ENCODE measurements around the gene SLC38A10. TPM values are rescaled to one million over a fixed set of nuclear protein-coding genes. Genes with fewer than 3 reads are reported as not detected.

Gene SLC38A10
- polyA plus RNA-seq, 1 donor from 2014 or later = 37.4 TPM

- H3K9me2 ChIP-seq (ENCODE audit: insufficient read depth, low read length) = no peaks in the 10 kb centered on the region
- H3K4me2 ChIP-seq (ENCODE audit: low read length) = no peak overlapping the region
- no peaks in the 10 kb centered on the region for H3K36me3 ChIP-seq (ENCODE audit: insufficient read depth, low read length)
- no peak overlapping the region for H3K27ac ChIP-seq (ENCODE audit: low read length)
- H3K79me2 ChIP-seq (replicated peaks; ENCODE audit: insufficient read depth, low read length) = no peaks in the 10 kb centered on the region
- no peaks in the 10 kb centered on the region for H4K20me1 ChIP-seq (ENCODE audit: insufficient read depth)
- no peak overlapping the region for H3K4me3 ChIP-seq (ENCODE audit: low read length)
- TF ChIP-seq TAF1 (IDR thresholded peaks at IDR 0.05; ENCODE audit: low read depth) = no peak
- no peak for TF ChIP-seq POLR2AphosphoS5 (IDR thresholded peaks at IDR 0.05)
- TF ChIP-seq CTCF (IDR thresholded peaks at IDR 0.05; ENCODE audit: poor library complexity, severe bottlenecking) = no peak
- TF ChIP-seq SMC3 (conservative IDR thresholded peaks at IDR 0.05; ENCODE audit: poor library complexity) = no peak
- TF ChIP-seq REST (IDR thresholded peaks at IDR 0.05; ENCODE audit: borderline replicate concordance) = no peak
- TF ChIP-seq EZH2 (IDR thresholded peaks at IDR 0.05; ENCODE audit: borderline replicate concordance, insufficient read depth, low read length, poor library complexity, severe bottlenecking) = no peak
- TF ChIP-seq RAD21 (conservative IDR thresholded peaks at IDR 0.05) = no peak
- TF ChIP-seq MXI1 (conservative IDR thresholded peaks at IDR 0.05; ENCODE audit: poor library complexity, severe bottlenecking) = no peak
- no peak for TF ChIP-seq EP300 (conservative IDR thresholded peaks at IDR 0.05; ENCODE audit: poor library complexity, severe bottlenecking)
- no peak overlapping the region for H2AFZ ChIP-seq (ENCODE audit: low read depth, low read length)
- no peaks in the 10 kb centered on the region for H3K9me3 ChIP-seq (ENCODE audit: low read length)
- no peaks in the 10 kb centered on the region for H3K27me3 ChIP-seq (ENCODE audit: insufficient read depth, low read depth, low read length)
- no peaks in the 10 kb centered on the region for H3F3A ChIP-seq (ENCODE audit: insufficient read depth, low read length, poor library complexity, severe bottlenecking)
- H3K9ac ChIP-seq (ENCODE audit: low read length) = no peak overlapping the region
These were observed 11.4 kb upstream of the SLC38A10 start for GRCh38 chr17:81306491-81306890.

- no peaks in the 10 kb centered on the region for H3K79me2 ChIP-seq (replicated peaks; ENCODE audit: insufficient read depth, low read length)
- no peak overlapping the region for H3K4me2 ChIP-seq (ENCODE audit: low read length)
These were observed 10.0 kb upstream of the SLC38A10 start for GRCh38 chr17:81305051-81305630.

More at GRCh38 chr17:81305051-81305630, 10.0 kb upstream of the SLC38A10 start:
- Histone ChIP-seq H3K27ac (ENCODE audit: low read length) (no peak overlapping the region), H4K20me1 (ENCODE audit: insufficient read depth) (no peaks in the 10 kb centered on the region), H3K9me2 (ENCODE audit: insufficient read depth, low read length) (no peaks in the 10 kb centered on the region), H3K9me3 (ENCODE audit: low read length) (no peaks in the 10 kb centered on the region), H3K4me3 (ENCODE audit: low read length) (no peak overlapping the region), H3F3A (ENCODE audit: insufficient read depth, low read length, poor library complexity, severe bottlenecking) (no peaks in the 10 kb centered on the region), H3K9ac (ENCODE audit: low read length) (no peak overlapping the region), H3K36me3 (ENCODE audit: insufficient read depth, low read length) (no peaks in the 10 kb centered on the region), H2AFZ (ENCODE audit: low read depth, low read length) (no peak overlapping the region), H3K27me3 (ENCODE audit: insufficient read depth, low read depth, low read length) (no peaks in the 10 kb centered on the region)
- TF ChIP-seq REST (IDR thresholded peaks at IDR 0.05; ENCODE audit: borderline replicate concordance) = no peak
- no peak for TF ChIP-seq RAD21 (conservative IDR thresholded peaks at IDR 0.05)
- no peak for TF ChIP-seq EZH2 (IDR thresholded peaks at IDR 0.05; ENCODE audit: borderline replicate concordance, insufficient read depth, low read length, poor library complexity, severe bottlenecking)
- TF ChIP-seq MXI1 (conservative IDR thresholded peaks at IDR 0.05; ENCODE audit: poor library complexity, severe bottlenecking) = no peak
- no peak for TF ChIP-seq EP300 (conservative IDR thresholded peaks at IDR 0.05; ENCODE audit: poor library complexity, severe bottlenecking)
- no peak for TF ChIP-seq SMC3 (conservative IDR thresholded peaks at IDR 0.05; ENCODE audit: poor library complexity)
- no peak for TF ChIP-seq CTCF (IDR thresholded peaks at IDR 0.05; ENCODE audit: poor library complexity, severe bottlenecking)
- TF ChIP-seq POLR2AphosphoS5 (IDR thresholded peaks at IDR 0.05) = no peak
- no peak for TF ChIP-seq TAF1 (IDR thresholded peaks at IDR 0.05; ENCODE audit: low read depth)
